Esophagus muscularis mucosa (tissue), 4 donors: ENCODE data around the gene TNFRSF1B. TPM values are rescaled to one million over a fixed set of nuclear protein-coding genes. Genes with fewer than 3 reads are reported as not detected.

ENCODE experiments used
- DNase-seq: peaks from one replicate; pipeline ENCODE4 v3.0.0-alpha.2; 2017; ENCODE audit errors: extremely low spot score
- H3K27ac ChIP-seq, 4 donors: fragments of 200-600 bp; sonication (generic); replicated peaks in 1 of 4; 1 replicate in 3 of 4; 2 replicates in 1 of 4; pipeline ENCODE4 v1.5.1; 2016 to 2019; ENCODE audit warnings: mild to moderate bottlenecking in 1 of 4
- H3K27me3 ChIP-seq, 4 donors: fragments of 200-600 bp; sonication (generic); one replicate each; pipeline versions ENCODE4 v1.5.1 to v1.6.0; 2016 to 2019
- H3K36me3 ChIP-seq, 4 donors: fragments of 200-600 bp; sonication (generic); one replicate each; pipeline ENCODE4 v1.5.1; 2016 to 2019
- H3K4me1 ChIP-seq, 4 donors: fragments of 200-600 bp; sonication (generic); one replicate each; pipeline ENCODE4 v1.5.1; 2016 to 2019
- H3K4me3 ChIP-seq, 4 donors: fragments of 200-600 bp; sonication (generic); 1 replicate in 2 of 4; 2 replicates in 2 of 4; pipeline ENCODE4 v1.5.1; 2016 to 2019; ENCODE audit warnings: mild to moderate bottlenecking in 4 of 4, moderate library complexity in 1 of 4
- H3K9me3 ChIP-seq, 4 donors: fragments of 200-600 bp; sonication (generic); 1 replicate in 3 of 4; 2 replicates in 1 of 4; pipeline ENCODE4 v1.5.1; 2016 to 2019
- EP300 ChIP-seq: sonication (generic); formaldehyde crosslinking; IDR thresholded peaks from one replicate; pipeline ENCODE4 v1.6.1; 2017; ENCODE audit warnings: antibody characterized with exemption
- POLR2A ChIP-seq: fragments of 450-650 bp; IDR thresholded peaks from one replicate; pipeline ENCODE4 v1.6.1; 2017; ENCODE audit warnings: antibody characterized with exemption, moderate library complexity, mild to moderate bottlenecking, low read depth
- POLR2AphosphoS5 ChIP-seq, 2 donors: sonication (generic); formaldehyde crosslinking; IDR thresholded peaks; one replicate each; pipeline ENCODE4 v1.6.1; 2017; ENCODE audit warnings: antibody characterized with exemption in 2 of 2
- WGBS: methylation state at CpG from one replicate; pipeline ENCODE4 v1.1.5; 2018; 5-methylcytosine and 5-hydroxymethylcytosine counted together
- intact Hi-C: fragments of 100-400 bp; cut with DNase I; formaldehyde crosslinking; loops from one replicate; pipeline ENCODE4 v1.15.1; 2023
- total RNA-seq, 4 donors: library from RNA; depleted of rRNA; stranded (reverse); fragments of >200 nt; gene quantifications; one replicate each; pipeline versions ENCODE4 v1.1.0 to v1.2.1, GENCODE V29; 2016
- TF ChIP-seq, protein P1 (sequence below), 3 experiments: fragments of 200-600 bp in 2 of 3; fragments of 450-650 bp in 1 of 3; sonication (generic) in 2 of 3; IDR thresholded peaks; one replicate each; pipeline ENCODE4 v1.5.1; 2017 to 2019; ENCODE audit warnings: antibody characterized with exemption in 3 of 3, mild to moderate bottlenecking in 2 of 3, moderate library complexity in 1 of 3

TNFRSF1B gene
- total RNA-seq, 4 donors from 2014 or later, result 15.4 to 55.5 (median 32.4) TPM

- Histone ChIP-seq H3K27me3 (no peaks in the 10 kb centered on the region), H3K9me3 (no peaks in the 10 kb centered on the region), H3K4me3 (no peak overlapping the region), H3K36me3 (no peaks in the 10 kb centered on the region), H3K27ac (no peak overlapping the region), H3K4me1 (peaks cover 9 to 15% (median 11%) of the 10 kb centered on the region in 4 donors)
- DNase-seq, result no peak
- intact Hi-C loops, result no loop called here
- WGBS, result 74% methylated on average over 8 of the region's 8 CpGs
- TF ChIP-seq POLR2A (no peak), EP300 (no peak), POLR2AphosphoS5 (IDR thresholded peaks at IDR 0.05) (no peak)
- TF ChIP-seq, protein P1, sequence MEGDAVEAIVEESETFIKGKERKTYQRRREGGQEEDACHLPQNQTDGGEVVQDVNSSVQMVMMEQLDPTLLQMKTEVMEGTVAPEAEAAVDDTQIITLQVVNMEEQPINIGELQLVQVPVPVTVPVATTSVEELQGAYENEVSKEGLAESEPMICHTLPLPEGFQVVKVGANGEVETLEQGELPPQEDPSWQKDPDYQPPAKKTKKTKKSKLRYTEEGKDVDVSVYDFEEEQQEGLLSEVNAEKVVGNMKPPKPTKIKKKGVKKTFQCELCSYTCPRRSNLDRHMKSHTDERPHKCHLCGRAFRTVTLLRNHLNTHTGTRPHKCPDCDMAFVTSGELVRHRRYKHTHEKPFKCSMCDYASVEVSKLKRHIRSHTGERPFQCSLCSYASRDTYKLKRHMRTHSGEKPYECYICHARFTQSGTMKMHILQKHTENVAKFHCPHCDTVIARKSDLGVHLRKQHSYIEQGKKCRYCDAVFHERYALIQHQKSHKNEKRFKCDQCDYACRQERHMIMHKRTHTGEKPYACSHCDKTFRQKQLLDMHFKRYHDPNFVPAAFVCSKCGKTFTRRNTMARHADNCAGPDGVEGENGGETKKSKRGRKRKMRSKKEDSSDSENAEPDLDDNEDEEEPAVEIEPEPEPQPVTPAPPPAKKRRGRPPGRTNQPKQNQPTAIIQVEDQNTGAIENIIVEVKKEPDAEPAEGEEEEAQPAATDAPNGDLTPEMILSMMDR (IDR thresholded peaks at IDR 0.05), result no peak
Observed at GRCh38 chr1:12136916-12137610, 29.7 kb upstream of the TNFRSF1B start.

GRCh38 chr1:12138196-12139168 is 28.3 kb upstream of the TNFRSF1B start:
- H3K27me3 ChIP-seq, result no peaks in the 10 kb centered on the region
- TF ChIP-seq POLR2A, result no peak
- TF ChIP-seq, protein P1 (IDR thresholded peaks at IDR 0.05), result no peak
- TF ChIP-seq POLR2AphosphoS5 (IDR thresholded peaks at IDR 0.05), result no peak
- TF ChIP-seq EP300, result no peak
- no peaks in the 10 kb centered on the region for H3K9me3 ChIP-seq
- peaks cover 9 to 20% (median 16%) of the 10 kb centered on the region in 4 donors for H3K4me1 ChIP-seq
- H3K27ac ChIP-seq, result no peak overlapping the region
- H3K4me3 ChIP-seq, result no peak overlapping the region
- H3K36me3 ChIP-seq, result no peaks in the 10 kb centered on the region
- WGBS, result 81% methylated on average over 31 of the region's 31 CpGs
- intact Hi-C loops, result no loop called here
- DNase-seq, result no peak

- no peaks in the 10 kb centered on the region for H3K27me3 ChIP-seq
- WGBS, result 94% methylated on average over 4 of the region's 4 CpGs
- intact Hi-C loops, result no loop called here
- no peaks in the 10 kb centered on the region for H3K36me3 ChIP-seq
- H3K4me1 ChIP-seq, result peaks cover 17 to 36% (median 26%) of the 10 kb centered on the region in 4 donors
- H3K9me3 ChIP-seq, result no peaks in the 10 kb centered on the region
- H3K4me3 ChIP-seq, result no peak overlapping the region
- DNase-seq, result no peak
- no peak overlapping the region for H3K27ac ChIP-seq
- TF ChIP-seq, protein P1 (IDR thresholded peaks at IDR 0.05), result no peak
- TF ChIP-seq POLR2AphosphoS5 (IDR thresholded peaks at IDR 0.05) (no peak), EP300 (no peak), POLR2A (no peak)
Observed at GRCh38 chr1:12140016-12140415, 26.8 kb upstream of the TNFRSF1B start.

GRCh38 chr1:12140515-12141162 is 26.2 kb upstream of the TNFRSF1B start:
- no peak for DNase-seq
- intact Hi-C loops, result no loop called here
- no peaks in the 10 kb centered on the region for H3K27me3 ChIP-seq
- H3K36me3 ChIP-seq, result no peaks in the 10 kb centered on the region
- H3K4me3 ChIP-seq, result no peak overlapping the region
- H3K27ac ChIP-seq, result no peak overlapping the region
- 85% methylated on average over 11 of the region's 12 CpGs for WGBS
- no peaks in the 10 kb centered on the region for H3K9me3 ChIP-seq
- H3K4me1 ChIP-seq, result peaks cover 13 to 34% (median 21%) of the 10 kb centered on the region in 4 donors
- TF ChIP-seq, protein P1 (IDR thresholded peaks at IDR 0.05), result no peak
- TF ChIP-seq POLR2AphosphoS5 (IDR thresholded peaks at IDR 0.05) (no peak), EP300 (no peak), POLR2A (no peak)
